ENCODE results near the gene LRRC58. TPM values are rescaled to one million over a fixed set of nuclear protein-coding genes. Genes with fewer than 3 reads are reported as not detected.

LRRC58 gene
- total RNA-seq, 1 experiment from 2014 or later, result 29.5 TPM

- no peaks in the 10 kb centered on the region for H3K36me3 ChIP-seq (ENCODE audit: control insufficient read depth, insufficient read depth, low read length)
- H3K4me1 ChIP-seq (ENCODE audit: control insufficient read depth, insufficient read depth, low read length), result no peaks in the 10 kb centered on the region
- in situ Hi-C loops (cut with HindIII; ENCODE audit: low pct_unique_long_range_greater_than_20kb, low sequenced_read_pairs) (no loop called here), intact Hi-C loops (cut with micrococcal nuclease; ENCODE audit: unreplicated experiment) (no loop called here)
- H3K4me3 ChIP-seq (ENCODE audit: low read depth in 2 of 2, low read length in 2 of 2), result no peak overlapping the region
- ChIA-PET POLR2A (no interaction called here), CTCF (interaction anchor here (0.5 kb wide), 1 partner anchor 76 kb away, joined by 4 read pairs; no protein-coding TSS in a partner anchor)
- TF ChIP-seq POLR2AphosphoS5 (IDR thresholded peaks at IDR 0.05; ENCODE audit: low read depth, low read length) (no peak), CTCF (IDR thresholded peaks at IDR 0.05) (no peak)
- DNase-seq (ENCODE audit: low read depth, low spot score) (no peak), ATAC-seq (no peak)
- H3K9me3 ChIP-seq (ENCODE audit: control insufficient read depth, insufficient read depth, low read depth, low read length), result no peaks in the 10 kb centered on the region
- peaks cover 11% of the 10 kb centered on the region for H3K27me3 ChIP-seq (ENCODE audit: control insufficient read depth, insufficient read depth, low read length)
- BruUV-seq (replicated peaks), result no TSS peak
- H3K27ac ChIP-seq (ENCODE audit: low read length), result no peak overlapping the region
Measured at GRCh38 chr3:120274739-120275167, 74.4 kb downstream of the LRRC58 start.

Other genes starting within 250 kb of the LRRC58 start
- gene GPR156, start 64.1 kb downstream of the LRRC58 start, total RNA-seq (2021; ENCODE audit: unreplicated experiment), result 0.39 TPM
- gene FSTL1, start 101.6 kb upstream of the LRRC58 start, total RNA-seq (2021; ENCODE audit: unreplicated experiment), result 9.2 TPM
- gene NDUFB4, start 247.0 kb upstream of the LRRC58 start, total RNA-seq (2021; ENCODE audit: unreplicated experiment), result 208 TPM